HCT116 (cell line): ENCODE measurements around the gene PTPRF.

Source experiments
- POLR2A ChIP-seq: IDR thresholded peaks from 2 replicates; pipeline ENCODE4 v1.7.0; 2011; ENCODE audit warnings: borderline replicate concordance; ENCODE audit not compliant: insufficient read depth, insufficient read length; ENCODE audit errors: extremely low read depth
- ZFX ChIP-seq: fragments of 450-650 bp; IDR thresholded peaks from 2 replicates; pipeline ENCODE4 v1.6.1; 2017
- TF ChIP-seq, protein P1 (sequence below): IDR thresholded peaks from 2 replicates; pipeline ENCODE4 v1.6.1; 2011; ENCODE audit warnings: mild to moderate bottlenecking, low read length, moderate library complexity; ENCODE audit not compliant: insufficient replicate concordance; ENCODE audit errors: extremely low read depth
- TF ChIP-seq, protein P2 (sequence below), 3 experiments: fragments of 200-600 bp in 1 of 3; sonication (generic) in 1 of 3; IDR thresholded peaks in 2 of 3; conservative IDR thresholded peaks in 1 of 3; 2 replicates each; pipeline ENCODE4 v1.5.1; 2012 to 2017; ENCODE audit warnings: low read depth in 2 of 3, low read length in 2 of 3, antibody characterized with exemption in 1 of 3, borderline replicate concordance in 1 of 3, control low read depth in 1 of 3, mild to moderate bottlenecking in 1 of 3, mixed read lengths in 1 of 3, mixed run types in 1 of 3, moderate library complexity in 1 of 3; ENCODE audit not compliant: insufficient read depth in 1 of 3
- TF ChIP-seq, protein P3 (sequence below): IDR thresholded peaks from 2 replicates; pipeline ENCODE4 v1.6.1; 2012

DNA sequence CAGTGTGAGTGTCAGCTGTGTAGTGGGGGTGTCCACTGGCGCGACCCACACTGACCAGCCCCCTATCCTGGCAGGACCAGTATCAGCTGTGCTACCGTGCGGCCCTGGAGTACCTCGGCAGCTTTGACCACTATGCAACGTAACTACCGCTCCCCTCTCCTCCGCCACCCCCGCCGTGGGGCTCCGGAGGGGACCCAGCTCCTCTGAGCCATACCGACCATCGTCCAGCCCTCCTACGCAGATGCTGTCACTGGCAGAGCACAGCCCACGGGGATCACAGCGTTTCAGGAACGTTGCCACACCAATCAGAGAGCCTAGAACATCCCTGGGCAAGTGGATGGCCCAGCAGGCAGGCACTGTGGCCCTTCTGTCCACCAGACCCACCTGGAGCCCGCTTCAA is 91.2 kb downstream of the PTPRF start:
- TF ChIP-seq POLR2A (no peak), ZFX (no peak)
- TF ChIP-seq, protein P1, sequence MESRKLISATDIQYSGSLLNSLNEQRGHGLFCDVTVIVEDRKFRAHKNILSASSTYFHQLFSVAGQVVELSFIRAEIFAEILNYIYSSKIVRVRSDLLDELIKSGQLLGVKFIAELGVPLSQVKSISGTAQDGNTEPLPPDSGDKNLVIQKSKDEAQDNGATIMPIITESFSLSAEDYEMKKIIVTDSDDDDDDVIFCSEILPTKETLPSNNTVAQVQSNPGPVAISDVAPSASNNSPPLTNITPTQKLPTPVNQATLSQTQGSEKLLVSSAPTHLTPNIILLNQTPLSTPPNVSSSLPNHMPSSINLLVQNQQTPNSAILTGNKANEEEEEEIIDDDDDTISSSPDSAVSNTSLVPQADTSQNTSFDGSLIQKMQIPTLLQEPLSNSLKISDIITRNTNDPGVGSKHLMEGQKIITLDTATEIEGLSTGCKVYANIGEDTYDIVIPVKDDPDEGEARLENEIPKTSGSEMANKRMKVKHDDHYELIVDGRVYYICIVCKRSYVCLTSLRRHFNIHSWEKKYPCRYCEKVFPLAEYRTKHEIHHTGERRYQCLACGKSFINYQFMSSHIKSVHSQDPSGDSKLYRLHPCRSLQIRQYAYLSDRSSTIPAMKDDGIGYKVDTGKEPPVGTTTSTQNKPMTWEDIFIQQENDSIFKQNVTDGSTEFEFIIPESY = no peak
- TF ChIP-seq, protein P2, sequence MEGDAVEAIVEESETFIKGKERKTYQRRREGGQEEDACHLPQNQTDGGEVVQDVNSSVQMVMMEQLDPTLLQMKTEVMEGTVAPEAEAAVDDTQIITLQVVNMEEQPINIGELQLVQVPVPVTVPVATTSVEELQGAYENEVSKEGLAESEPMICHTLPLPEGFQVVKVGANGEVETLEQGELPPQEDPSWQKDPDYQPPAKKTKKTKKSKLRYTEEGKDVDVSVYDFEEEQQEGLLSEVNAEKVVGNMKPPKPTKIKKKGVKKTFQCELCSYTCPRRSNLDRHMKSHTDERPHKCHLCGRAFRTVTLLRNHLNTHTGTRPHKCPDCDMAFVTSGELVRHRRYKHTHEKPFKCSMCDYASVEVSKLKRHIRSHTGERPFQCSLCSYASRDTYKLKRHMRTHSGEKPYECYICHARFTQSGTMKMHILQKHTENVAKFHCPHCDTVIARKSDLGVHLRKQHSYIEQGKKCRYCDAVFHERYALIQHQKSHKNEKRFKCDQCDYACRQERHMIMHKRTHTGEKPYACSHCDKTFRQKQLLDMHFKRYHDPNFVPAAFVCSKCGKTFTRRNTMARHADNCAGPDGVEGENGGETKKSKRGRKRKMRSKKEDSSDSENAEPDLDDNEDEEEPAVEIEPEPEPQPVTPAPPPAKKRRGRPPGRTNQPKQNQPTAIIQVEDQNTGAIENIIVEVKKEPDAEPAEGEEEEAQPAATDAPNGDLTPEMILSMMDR (IDR thresholded peaks at IDR 0.05 in 2 of 3, conservative IDR thresholded peaks at IDR 0.05 in 1 of 3; ENCODE audit: borderline replicate concordance in 1 of 3, insufficient read depth in 1 of 3, low read depth in 2 of 3, low read length in 2 of 3) = no peak
- TF ChIP-seq, protein P3, sequence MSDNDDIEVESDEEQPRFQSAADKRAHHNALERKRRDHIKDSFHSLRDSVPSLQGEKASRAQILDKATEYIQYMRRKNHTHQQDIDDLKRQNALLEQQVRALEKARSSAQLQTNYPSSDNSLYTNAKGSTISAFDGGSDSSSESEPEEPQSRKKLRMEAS = no peak
